ENCODE measurements around the gene UBASH3B.
A peak's percentile ranks its signal among the peaks of the same experiment; 100 is the strongest.

Gene UBASH3B

DNA sequence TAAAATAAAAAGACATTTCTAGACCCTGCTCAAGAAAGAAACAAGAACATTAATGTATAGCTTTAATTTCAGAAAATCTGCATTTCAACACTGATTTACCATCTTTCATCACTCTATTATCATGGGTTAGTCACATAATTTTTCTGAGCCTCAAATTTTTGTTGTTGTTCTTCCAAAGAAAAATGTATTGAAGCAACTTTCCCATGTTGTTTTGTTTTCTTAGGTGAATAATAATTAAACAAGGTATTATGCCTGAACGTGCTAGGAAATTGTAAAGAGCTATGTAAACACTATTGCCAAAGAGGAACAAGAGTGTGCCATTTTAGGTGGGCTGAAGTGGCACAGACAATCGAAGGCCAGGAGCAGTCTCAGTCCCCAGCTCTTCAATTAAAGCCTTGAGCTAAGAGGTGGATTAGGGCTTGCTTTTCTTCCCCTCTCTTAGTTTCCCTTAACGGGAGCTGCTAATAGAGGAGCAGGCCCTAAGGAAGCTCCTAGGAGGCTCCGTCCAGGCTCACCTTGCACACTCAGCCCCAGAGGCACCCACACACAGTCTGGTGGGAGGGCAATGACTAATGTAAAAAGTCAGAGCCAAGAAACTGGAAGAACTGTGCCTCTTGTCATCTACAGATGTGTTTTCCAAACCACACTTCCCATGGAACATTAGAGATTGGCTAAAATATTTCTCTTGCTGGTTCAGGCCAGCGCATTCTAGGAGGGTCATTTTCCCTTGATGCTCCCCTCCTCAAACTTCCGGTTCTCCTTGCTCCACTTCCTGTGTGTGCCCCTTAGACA is 8.8 kb upstream of the UBASH3B start:
- DNase-seq = no peak
- no peak for ATAC-seq

- no peak for ATAC-seq
- DNase-seq = no peak
Measured at GRCh38 chr11:122647736-122648275, 7.7 kb upstream of the UBASH3B start.

- DNase-seq = no peak
- no peak for ATAC-seq
Measured at GRCh38 chr11:122649116-122649515, 6.4 kb upstream of the UBASH3B start.

- DNase-seq (no peak), ATAC-seq (no peak)
Measured at GRCh38 chr11:122650619-122651018, 4.9 kb upstream of the UBASH3B start.

DNA sequence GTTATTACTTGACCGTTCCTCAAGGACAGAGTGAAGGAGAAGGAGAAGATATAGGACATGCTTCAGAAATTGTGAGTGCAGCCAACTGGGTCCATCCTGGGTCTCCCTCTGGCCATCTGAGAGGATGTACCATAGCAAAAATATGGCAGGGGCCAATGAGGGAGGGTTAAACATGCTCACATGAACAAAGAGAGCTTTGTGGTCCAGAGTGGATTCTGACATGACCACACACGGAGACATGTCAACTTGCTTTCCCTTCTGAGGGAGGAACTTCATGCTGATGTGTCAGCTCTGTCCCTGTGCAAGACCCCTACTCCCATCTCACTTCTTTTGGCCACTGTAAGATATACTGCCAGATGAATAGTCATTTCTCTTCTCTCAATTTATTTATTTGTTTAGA is 3.0 kb upstream of the UBASH3B start:
- DNase-seq (no peak), ATAC-seq (no peak)

DNA sequence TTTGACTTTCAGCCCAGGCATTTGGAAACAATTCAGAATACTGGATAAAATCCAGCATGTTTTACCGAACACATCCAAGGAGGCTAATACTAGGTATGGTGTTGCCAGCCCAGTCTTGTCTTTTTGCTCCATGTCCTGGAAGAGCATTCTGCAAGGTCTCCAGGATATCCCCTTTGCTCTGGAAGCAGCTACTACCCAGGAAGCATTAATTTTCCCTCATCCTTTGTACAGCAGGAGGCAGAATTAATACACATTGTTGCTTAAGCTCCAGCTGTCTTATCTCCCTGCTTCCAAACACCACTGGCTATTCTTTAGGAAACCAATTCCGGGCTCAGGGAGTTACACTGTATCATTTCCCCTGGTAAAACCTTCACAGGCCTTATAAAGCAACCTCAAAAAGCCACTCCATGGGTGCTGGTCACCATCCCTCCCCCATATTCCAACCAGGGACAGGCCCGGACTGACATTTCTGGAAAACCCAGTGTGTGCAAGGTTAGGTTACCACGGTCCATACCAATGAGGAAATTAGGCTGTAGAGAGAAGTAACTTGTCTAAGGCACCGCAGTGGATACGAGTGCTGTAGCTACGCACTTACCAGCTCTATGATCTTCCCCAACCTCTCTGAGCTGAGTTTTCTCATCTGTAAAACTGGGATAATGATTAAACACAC is 1.5 kb upstream of the UBASH3B start:
- ATAC-seq = no peak
- no peak for DNase-seq

GRCh38 chr11:122656073-122656630 is 630 bp downstream of the UBASH3B start:
- DNase-seq (peak; percentile 68), ATAC-seq (peak; percentile 56)

- peak; percentile 57 for DNase-seq
- peak; percentile 64 for ATAC-seq
Measured at GRCh38 chr11:122656631-122657101, 1.1 kb downstream of the UBASH3B start.

DNA sequence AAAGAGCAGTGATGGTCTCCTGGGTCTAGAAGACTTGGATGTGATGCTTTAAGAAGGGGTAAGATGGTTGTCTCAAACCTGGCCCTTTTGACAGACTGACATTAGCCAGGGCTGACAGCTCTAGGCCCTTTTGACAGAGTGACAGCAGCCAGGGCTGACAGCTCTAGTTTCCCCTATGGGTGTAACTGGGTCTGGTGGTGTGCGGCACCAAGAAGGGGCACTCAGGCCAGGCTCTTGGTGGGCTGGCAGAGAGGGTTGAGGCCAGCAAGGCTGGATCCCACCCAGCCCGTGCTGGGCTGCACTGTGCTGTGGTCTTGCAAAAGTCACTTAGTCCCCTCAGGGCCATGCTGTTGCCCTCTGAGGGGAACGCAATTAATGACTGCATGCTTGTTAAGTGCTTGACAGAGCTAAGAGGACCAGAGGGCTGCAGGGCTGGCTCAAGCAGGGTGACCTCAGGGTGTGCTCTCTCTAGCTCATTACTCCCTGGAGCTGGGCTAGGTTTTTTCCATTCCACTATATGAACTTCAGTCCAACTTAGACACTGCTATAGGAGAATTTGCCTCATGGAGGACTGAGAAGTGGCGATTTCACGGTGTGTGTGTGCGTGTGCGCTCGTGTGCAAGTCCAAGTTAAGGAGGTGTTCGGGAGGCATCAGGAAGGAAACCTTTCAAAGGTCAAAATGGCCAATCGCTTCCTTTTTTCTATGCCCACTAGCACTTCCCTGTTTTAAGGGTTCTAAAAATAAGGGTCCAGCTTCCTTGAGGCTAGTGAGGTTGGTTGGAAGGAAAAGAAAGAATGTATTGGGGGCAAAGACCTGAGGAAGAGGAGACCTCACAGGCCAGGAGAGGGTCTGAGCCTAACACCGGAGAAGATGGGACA is 4.4 kb downstream of the UBASH3B start:
- ATAC-seq (no peak), DNase-seq (no peak)

- ATAC-seq (no peak), DNase-seq (no peak)
Measured at GRCh38 chr11:122661182-122661945, 5.8 kb downstream of the UBASH3B start.

DNA sequence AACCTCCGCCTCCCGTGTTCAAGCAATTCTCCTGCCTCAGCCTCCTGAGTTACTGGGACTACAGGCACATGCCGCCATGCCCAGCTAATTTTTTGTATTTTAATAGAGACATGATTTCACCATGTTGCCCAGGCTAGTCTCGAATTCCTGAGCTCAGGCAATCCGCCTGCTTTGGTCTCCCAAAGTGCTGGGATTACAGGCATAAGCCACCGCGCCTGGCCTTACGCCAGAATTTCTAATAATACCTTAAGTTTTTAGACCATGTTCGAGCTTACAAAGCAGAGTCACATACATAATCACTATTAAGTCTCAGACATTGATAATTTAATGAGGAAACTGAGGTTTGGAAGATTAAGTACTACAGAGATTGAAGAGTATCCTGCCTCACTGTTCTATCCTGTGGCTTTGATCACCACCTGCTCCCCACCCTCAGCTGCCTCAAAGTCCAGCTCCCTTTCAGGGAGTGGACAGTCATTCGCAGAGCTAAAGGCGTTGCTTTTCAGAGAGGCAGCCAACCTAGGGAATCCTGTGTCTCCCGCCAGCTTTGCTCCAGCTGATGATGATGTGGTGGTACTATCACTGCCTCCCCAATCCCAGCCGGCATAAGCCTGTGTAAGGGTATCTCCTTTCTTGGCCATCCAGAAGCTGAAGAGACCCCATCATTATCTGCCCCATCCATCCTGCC is 7.7 kb downstream of the UBASH3B start:
- ATAC-seq (no peak), DNase-seq (no peak)

GRCh38 chr11:122663764-122664163 is 8.2 kb downstream of the UBASH3B start:
- ATAC-seq (no peak), DNase-seq (no peak)

DNA sequence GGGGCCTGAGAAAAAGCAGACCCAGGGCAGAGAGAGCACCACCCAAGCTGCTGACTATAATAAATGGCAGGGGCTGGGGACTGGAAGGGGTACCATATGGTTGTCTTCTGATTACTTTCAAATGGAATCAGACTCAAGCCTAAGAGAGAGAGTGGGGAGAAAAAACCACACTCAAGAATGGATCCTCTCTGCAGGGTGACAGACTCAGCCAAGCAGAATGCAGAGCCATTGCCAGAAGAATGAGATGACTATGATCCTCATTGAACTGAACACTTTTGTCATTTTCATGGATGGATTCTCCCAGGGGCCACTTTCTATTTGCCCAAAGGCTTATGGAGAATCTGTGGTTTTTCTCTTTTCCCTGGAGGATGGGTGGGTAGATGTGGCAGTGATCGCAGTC is 8.7 kb downstream of the UBASH3B start:
- DNase-seq (no peak), ATAC-seq (no peak)

DNA sequence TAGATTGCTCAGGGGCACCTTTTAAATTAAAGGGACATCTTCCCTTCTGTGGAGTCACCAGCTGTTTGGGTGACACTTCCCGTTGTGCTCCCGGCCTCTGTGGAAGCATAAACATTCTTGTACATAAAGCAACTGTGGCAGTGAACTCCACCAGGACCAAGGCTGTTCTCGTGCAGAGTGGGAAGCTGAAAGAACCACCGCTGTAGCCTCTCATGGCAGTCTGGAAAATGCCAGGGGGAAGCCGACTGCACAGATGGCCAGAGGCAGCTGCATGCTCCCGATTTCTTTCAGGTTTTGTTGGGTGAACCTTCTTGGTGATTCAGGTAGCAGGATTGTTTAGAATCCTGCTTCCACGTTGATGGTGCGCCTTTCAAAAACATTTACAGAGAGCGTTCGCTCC is 10.3 kb downstream of the UBASH3B start:
- DNase-seq = no peak
- ATAC-seq = no peak

DNA sequence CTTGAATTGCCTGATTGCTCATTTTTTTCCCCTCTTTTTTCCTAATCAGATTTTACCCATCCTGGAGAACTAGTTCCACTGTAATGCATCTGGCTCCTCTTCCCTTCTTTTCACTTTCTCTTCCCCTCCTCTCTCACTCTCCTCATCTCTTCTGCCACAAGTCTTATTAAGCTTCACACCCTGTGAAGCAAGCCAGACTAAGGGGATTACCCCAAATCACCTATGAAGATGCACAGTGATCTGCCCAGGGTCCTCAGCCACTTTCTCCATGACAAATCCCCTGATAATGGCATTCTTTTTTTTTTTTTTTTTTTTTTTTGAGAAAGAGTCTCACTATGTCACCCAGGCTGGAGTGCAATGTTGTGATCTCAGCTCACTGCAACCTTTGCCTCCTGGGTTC is 11.2 kb downstream of the UBASH3B start:
- ATAC-seq = peak; percentile 70
- DNase-seq = no peak

- ATAC-seq (peak; percentile 75), DNase-seq (no peak)
Measured at GRCh38 chr11:122668562-122669090, 13.1 kb downstream of the UBASH3B start.

GRCh38 chr11:122670131-122670530 is 14.6 kb downstream of the UBASH3B start:
- DNase-seq (no peak), ATAC-seq (no peak)

DNA sequence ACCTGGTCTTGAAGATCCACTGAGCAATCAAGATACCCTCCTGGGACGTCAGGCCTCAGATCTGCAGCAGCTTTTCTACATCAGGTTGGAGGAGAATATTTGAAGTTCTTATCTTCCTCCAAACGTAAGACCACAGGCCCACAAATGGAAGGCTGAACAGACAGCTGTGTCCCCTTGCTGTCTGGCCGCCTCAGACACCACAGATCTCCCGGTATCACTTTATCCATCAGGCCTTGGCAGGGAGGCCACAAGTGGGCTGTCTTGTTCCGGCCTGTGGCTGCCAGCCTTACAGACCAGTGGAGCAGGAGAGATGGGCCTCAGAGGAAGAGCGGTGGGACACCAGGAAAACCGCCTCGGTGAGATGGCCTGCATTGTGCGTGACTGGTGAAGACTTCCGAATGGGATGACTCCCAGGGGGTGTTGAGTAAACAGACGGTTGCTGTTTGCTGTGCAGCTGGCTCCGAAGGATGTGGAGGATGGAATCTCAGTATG is 15.9 kb downstream of the UBASH3B start:
- ATAC-seq (no peak), DNase-seq (no peak)

- DNase-seq (no peak), ATAC-seq (no peak)
Measured at GRCh38 chr11:122672892-122673291, 17.4 kb downstream of the UBASH3B start.

- ATAC-seq (no peak), DNase-seq (no peak)
Measured at GRCh38 chr11:122673701-122674100, 18.2 kb downstream of the UBASH3B start.

Measured in stimulated activated naive CD8-positive, alpha-beta T cell treated with anti-CD3 and anti-CD28 coated beads, Interleukin-15, Interleukin-2, amounts not matched to agents 100 U/mL and 50 U/mL, for 24 hours (primary cell).